AG10803 (cell line): Measurements from ENCODE around the gene TBC1D24.

ENCODE experiments used
- DNase-seq: peaks from one replicate; pipeline ENCODE4 v3.0.0; 2010; ENCODE audit warnings: low read depth
- H3K4me3 ChIP-seq: 2 replicates; pipeline ENCODE4 v1.5.1; 2011; ENCODE audit warnings: mild to moderate bottlenecking, low read length, control low read depth
- CTCF ChIP-seq: conservative IDR thresholded peaks from 2 replicates; pipeline ENCODE4 v1.5.1; 2011; ENCODE audit warnings: mild to moderate bottlenecking, low read length, control low read depth, inconsistent platforms

TBC1D24 gene

GRCh38 chr16:2527784-2528100 is 52.8 kb downstream of the TBC1D24 start:
- no peak for TF ChIP-seq CTCF
- H3K4me3 ChIP-seq, result no peak overlapping the region
- no peak for DNase-seq

GRCh38 chr16:2528161-2529060 is 53.5 kb downstream of the TBC1D24 start:
- no peak overlapping the region for H3K4me3 ChIP-seq
- TF ChIP-seq CTCF, result no peak
- no peak for DNase-seq

GRCh38 chr16:2529061-2529931 is 54.4 kb downstream of the TBC1D24 start:
- TF ChIP-seq CTCF, result no peak
- no peak overlapping the region for H3K4me3 ChIP-seq
- DNase-seq, result no peak

- no peak for DNase-seq
- no peak for TF ChIP-seq CTCF
Measured at GRCh38 chr16:2529961-2530628, 55.2 kb downstream of the TBC1D24 start.

GRCh38 chr16:2530629-2531318 is 55.8 kb downstream of the TBC1D24 start:
- TF ChIP-seq CTCF, result no peak
- DNase-seq, result no peak
- H3K4me3 ChIP-seq, result no peak overlapping the region

More at GRCh38 chr16:2529961-2530628, 55.2 kb downstream of the TBC1D24 start:
- no peak overlapping the region for H3K4me3 ChIP-seq

- no peak for TF ChIP-seq CTCF
- H3K4me3 ChIP-seq, result peak within 1 kb of the TSS; percentile 76
- DNase-seq, result no peak
Measured at GRCh38 chr16:2531371-2531695, 56.4 kb downstream of the TBC1D24 start, which contains the start of gene CEMP1. Gene CEMP1 (minus strand): TSS chr16:2531408. CDS start chr16:2531073, 335 bp downstream.
